Caco-2 (cell line): ENCODE results near the gene DERL3. TPM values are rescaled to one million over a fixed set of nuclear protein-coding genes. Genes with fewer than 3 reads are reported as not detected.

ENCODE experiments used
- BruUV-seq: library from RNA; stranded (reverse); fragments of 400-500 nt; replicated peaks from 2 replicates; lab custom pipeline; 2021; lab: Mats Ljungman, UMichigan
- CTCF ChIA-PET: fragments of 300-600 bp; sonication (Branson Sonifier 250); formaldehyde crosslinking; loops from one replicate; lab custom pipeline; 2022; ENCODE audit warnings: antibody characterized with exemption; lab: Charles Lee
- POLR2A ChIA-PET: fragments of 300-600 bp; sonication (Branson Sonifier 250); formaldehyde crosslinking; loops from one replicate; lab custom pipeline; 2022; ENCODE audit warnings: antibody characterized with exemption; lab: Charles Lee
- DNase-seq, 2 experiments: peaks; one replicate each; pipeline versions ENCODE4 v3.0.0 to v3.0.0-alpha.2; 2020 to 2022
- H3K27me3 ChIP-seq: replicated peaks from 2 replicates; pipeline ENCODE4 v1.6.0; 2011; ENCODE audit warnings: low read length; ENCODE audit not compliant: control insufficient read depth, insufficient read depth
- H3K36me3 ChIP-seq: 2 replicates; pipeline ENCODE4 v1.5.1; 2011; ENCODE audit warnings: low read length; ENCODE audit not compliant: control insufficient read depth, insufficient read depth
- H3K4me1 ChIP-seq: fragments of 250-450 bp; sonication (Bioruptor Pico); 2 replicates; pipeline ENCODE4 v1.5.1; 2020; ENCODE audit warnings: mild to moderate bottlenecking
- H3K4me3 ChIP-seq: 2 replicates; pipeline ENCODE4 v1.5.1; 2011; ENCODE audit warnings: low read depth, mild to moderate bottlenecking, control low read depth, low read length
- H3K9me3 ChIP-seq: fragments of 250-450 bp; sonication (Bioruptor Pico); 2 replicates; pipeline ENCODE4 v1.5.1; 2020; ENCODE audit warnings: mild to moderate bottlenecking, moderate library complexity
- H3K27ac Mint-ChIP-seq: one replicate; pipeline ENCODE4 v1.8.0; 2022; ENCODE audit warnings: mixed read lengths; ENCODE audit not compliant: unreplicated experiment
- H3K27me3 Mint-ChIP-seq: one replicate; pipeline ENCODE4 v1.8.0; 2022; ENCODE audit warnings: mixed read lengths; ENCODE audit not compliant: insufficient read depth, unreplicated experiment
- H3K36me3 Mint-ChIP-seq: one replicate; pipeline ENCODE4 v1.8.0; 2022; ENCODE audit warnings: mild to moderate bottlenecking, mixed read lengths; ENCODE audit not compliant: insufficient read depth, unreplicated experiment
- H3K4me1 Mint-ChIP-seq: one replicate; pipeline ENCODE4 v1.8.0; 2022; ENCODE audit warnings: low read depth, mixed read lengths; ENCODE audit not compliant: unreplicated experiment
- H3K4me3 Mint-ChIP-seq: one replicate; pipeline ENCODE4 v1.8.0; 2022; ENCODE audit warnings: mild to moderate bottlenecking, moderate library complexity, mixed read lengths; ENCODE audit not compliant: unreplicated experiment
- H3K9me3 Mint-ChIP-seq: one replicate; pipeline ENCODE4 v1.8.0; 2022; ENCODE audit warnings: mixed read lengths; ENCODE audit not compliant: unreplicated experiment
- CTCF ChIP-seq, 2 experiments: fragments of 200-600 bp in 1 of 2; IDR thresholded peaks; 1 replicate in 1 of 2; 2 replicates in 1 of 2; pipeline versions ENCODE4 v1.5.1 to v1.8.0; 2011 to 2022; ENCODE audit warnings: antibody characterized with exemption in 1 of 2, control low read depth in 1 of 2, inconsistent platforms in 1 of 2, low read depth in 1 of 2, low read length in 1 of 2, mild to moderate bottlenecking in 1 of 2, moderate library complexity in 1 of 2; ENCODE audit not compliant: insufficient read depth in 1 of 2, severe bottlenecking in 1 of 2, unreplicated experiment in 1 of 2
- intact Hi-C: fragments of 100-400 bp; cut with micrococcal nuclease; formaldehyde crosslinking; loops from one replicate; pipeline ENCODE4 v1.10.0; 2022; ENCODE audit not compliant: unreplicated experiment
- total RNA-seq: library from RNA; stranded (reverse); gene quantifications from 2 replicates; pipeline ENCODE4 v1.2.3, GENCODE V29; 2022

DERL3 gene
- total RNA-seq, 1 experiment from 2014 or later, result 4.4 TPM

- Mint-ChIP-seq H3K27me3 (no peaks in the 10 kb centered on the region), H3K36me3 (peaks cover 59% of the 10 kb centered on the region), H3K27ac (no peak overlapping the region), H3K9me3 (no peaks in the 10 kb centered on the region), H3K4me3 (no peak overlapping the region), H3K4me1 (no peaks in the 10 kb centered on the region)
- no TSS peak for BruUV-seq
- CTCF ChIA-PET, result interaction anchor here (0.6 kb wide), 1 partner anchor 455 kb away, joined by 13 read pairs; no protein-coding TSS in a partner anchor
- Histone ChIP-seq H3K4me1 (no peaks in the 10 kb centered on the region), H3K4me3 (no peak overlapping the region), H3K9me3 (no peaks in the 10 kb centered on the region), H3K36me3 (peaks cover 3% of the 10 kb centered on the region), H3K27me3 (no peaks in the 10 kb centered on the region)
- intact Hi-C loops, result no loop called here
- peak in 1 of 2 experiments; percentile 30 for DNase-seq
- TF ChIP-seq CTCF (IDR thresholded peaks at IDR 0.05; ENCODE audit: insufficient read depth in 1 of 2, low read depth in 1 of 2, low read length in 1 of 2, severe bottlenecking in 1 of 2, unreplicated experiment in 1 of 2), result no peak
- POLR2A ChIA-PET, result no interaction called here
Measured at GRCh38 chr22:23831781-23832180, 7.0 kb downstream of the DERL3 start.

DNA sequence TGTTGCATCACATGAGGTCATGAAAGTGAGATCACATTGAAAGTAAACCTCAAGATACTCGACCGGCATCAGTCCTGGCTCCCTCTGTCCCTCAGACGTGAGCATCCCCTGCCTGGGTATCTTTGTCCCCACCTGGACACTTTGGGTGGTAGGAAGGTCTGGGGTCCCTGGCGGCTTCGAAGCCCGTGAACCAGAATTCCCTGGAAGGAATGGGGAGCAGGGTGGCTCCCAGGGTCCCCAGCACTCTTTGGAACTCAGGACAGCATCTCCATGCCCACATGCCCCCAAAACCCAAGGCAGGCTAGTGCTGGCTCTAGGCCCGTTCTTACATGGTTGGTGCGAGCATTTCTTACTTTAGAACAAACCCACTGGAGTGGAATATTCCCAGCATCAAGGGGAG, 7.5 kb downstream of the DERL3 start:
- DNase-seq, result no peak
- no peaks in the 10 kb centered on the region for H3K9me3 Mint-ChIP-seq
- intact Hi-C loops, result no loop called here
- H3K4me3 Mint-ChIP-seq, result no peak overlapping the region
- ChIA-PET POLR2A (no interaction called here), CTCF (no interaction called here)
- H3K27me3 ChIP-seq, result no peaks in the 10 kb centered on the region
- H3K4me1 Mint-ChIP-seq, result no peaks in the 10 kb centered on the region
- no peak for TF ChIP-seq CTCF (IDR thresholded peaks at IDR 0.05; ENCODE audit: insufficient read depth in 1 of 2, low read depth in 1 of 2, low read length in 1 of 2, severe bottlenecking in 1 of 2, unreplicated experiment in 1 of 2)
- no peaks in the 10 kb centered on the region for H3K4me1 ChIP-seq
- peaks cover 62% of the 10 kb centered on the region for H3K36me3 Mint-ChIP-seq
- H3K27ac Mint-ChIP-seq, result no peak overlapping the region
- BruUV-seq, result no TSS peak
- H3K9me3 ChIP-seq, result no peaks in the 10 kb centered on the region
- no peak overlapping the region for H3K4me3 ChIP-seq
- H3K36me3 ChIP-seq, result peaks cover 5% of the 10 kb centered on the region
- no peaks in the 10 kb centered on the region for H3K27me3 Mint-ChIP-seq

GRCh38 chr22:23829845-23830372, 8.9 kb downstream of the DERL3 start:
- TF ChIP-seq CTCF (IDR thresholded peaks at IDR 0.05; ENCODE audit: insufficient read depth in 1 of 2, low read depth in 1 of 2, low read length in 1 of 2, severe bottlenecking in 1 of 2, unreplicated experiment in 1 of 2), result no peak
- no peak overlapping the region for H3K27ac Mint-ChIP-seq
- DNase-seq, result no peak
- no peaks in the 10 kb centered on the region for H3K27me3 Mint-ChIP-seq
- Histone ChIP-seq H3K4me1 (no peaks in the 10 kb centered on the region), H3K27me3 (no peaks in the 10 kb centered on the region), H3K36me3 (peaks cover 5% of the 10 kb centered on the region), H3K4me3 (no peak overlapping the region), H3K9me3 (no peaks in the 10 kb centered on the region)
- peaks cover 64% of the 10 kb centered on the region for H3K36me3 Mint-ChIP-seq
- POLR2A ChIA-PET, result no interaction called here
- CTCF ChIA-PET, result no interaction called here
- H3K9me3 Mint-ChIP-seq, result no peaks in the 10 kb centered on the region
- no TSS peak for BruUV-seq
- H3K4me3 Mint-ChIP-seq, result no peak overlapping the region
- intact Hi-C loops, result no loop called here
- no peaks in the 10 kb centered on the region for H3K4me1 Mint-ChIP-seq
